ENCODE measurements around the gene NCLN. TPM values are rescaled to one million over a fixed set of nuclear protein-coding genes. Genes with fewer than 3 reads are reported as not detected.

NCLN gene
- total RNA-seq, 4 donors from 2014 or later = 18.2 to 54.4 (median 43.1) TPM

DNA sequence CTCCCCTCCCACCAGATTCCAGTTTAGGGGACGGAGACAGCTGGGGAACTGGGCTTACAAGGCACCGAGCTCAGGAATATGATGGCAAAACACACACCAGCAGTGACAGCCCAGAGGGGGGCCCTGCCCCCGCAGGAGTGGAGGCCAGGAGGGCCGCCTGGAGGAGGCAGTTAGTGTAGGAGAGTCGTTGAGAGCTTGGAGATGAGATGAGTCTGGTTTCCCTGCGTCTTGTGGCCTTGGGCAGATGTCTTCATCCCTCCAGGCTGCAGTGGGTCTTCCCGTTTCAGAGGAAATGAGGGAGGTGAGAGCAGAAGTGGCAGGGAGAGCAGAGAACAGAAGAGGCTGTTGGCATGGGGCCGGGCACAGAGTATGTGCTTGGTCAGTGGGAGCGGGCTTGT lies 43.6 kb downstream of the NCLN start:
- Histone ChIP-seq H3K27ac (no peak overlapping the region), H3K4me3 (no peak overlapping the region), H3K4me1 (no peaks in the 10 kb centered on the region), H3K9me3 (no peaks in the 10 kb centered on the region), H3K36me3 (no peaks in the 10 kb centered on the region), H3K27me3 (peaks cover 36 to 45% (median 39%) of the 10 kb centered on the region in 3 donors)
- TF ChIP-seq CTCF (IDR thresholded peaks at IDR 0.05 in 4 of 5, conservative IDR thresholded peaks at IDR 0.05 in 1 of 5) = no peak
- TF ChIP-seq POLR2A (IDR thresholded peaks at IDR 0.05) = no peak
- DNase-seq = no peak
- no peak for ATAC-seq
- in situ Hi-C loops (cut with MboI; ENCODE audit: low sequenced_read_pairs in 4 of 4) = no loop called here
- intact Hi-C loops (cut with DNase I; ENCODE audit: low total_unique reads) = no loop called here

GRCh38 chr19:3229888-3230496 lies 44.3 kb downstream of the NCLN start:
- H3K27me3 ChIP-seq = peaks cover 35 to 41% (median 36%) of the 10 kb centered on the region in 3 donors
- in situ Hi-C loops (cut with MboI; ENCODE audit: low sequenced_read_pairs in 4 of 4) = no loop called here

GRCh38 chr19:3231288-3231687 lies 45.6 kb downstream of the NCLN start:
- in situ Hi-C loops (cut with MboI; ENCODE audit: low sequenced_read_pairs in 4 of 4) = no loop called here
- DNase-seq = no peak

More at GRCh38 chr19:3229888-3230496, 44.3 kb downstream of the NCLN start:
- Histone ChIP-seq H3K36me3 (no peaks in the 10 kb centered on the region), H3K4me1 (no peaks in the 10 kb centered on the region), H3K27ac (no peak overlapping the region), H3K9me3 (no peaks in the 10 kb centered on the region), H3K4me3 (no peak overlapping the region)
- DNase-seq (no peak), ATAC-seq (no peak)
- TF ChIP-seq POLR2A (IDR thresholded peaks at IDR 0.05) = no peak
- TF ChIP-seq CTCF (IDR thresholded peaks at IDR 0.05 in 4 of 5, conservative IDR thresholded peaks at IDR 0.05 in 1 of 5) = no peak
- intact Hi-C loops (cut with DNase I; ENCODE audit: low total_unique reads) = no loop called here

DNA sequence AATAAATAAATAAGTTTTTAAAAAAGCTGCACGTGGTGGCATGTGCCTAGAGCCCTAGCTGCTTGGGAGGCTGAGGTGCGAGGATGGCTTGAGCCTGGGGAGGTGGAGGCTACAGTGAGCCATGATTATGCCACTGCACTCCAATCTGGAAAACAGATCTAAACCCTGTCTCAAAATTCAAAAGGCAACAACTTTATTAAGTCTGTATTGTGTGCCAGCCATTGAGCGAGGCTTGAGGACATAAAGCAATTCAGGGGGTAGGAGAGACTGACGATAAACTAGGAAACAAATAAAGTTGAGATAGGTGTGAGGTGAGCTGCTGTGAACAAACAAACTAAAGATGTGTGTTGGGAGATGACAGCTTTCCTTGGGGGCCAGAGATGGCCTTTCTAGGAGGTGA lies 47.4 kb downstream of the NCLN start:
- Histone ChIP-seq H3K36me3 (no peaks in the 10 kb centered on the region), H3K4me3 (no peak overlapping the region), H3K27ac (no peak overlapping the region), H3K9me3 (no peaks in the 10 kb centered on the region), H3K27me3 (peaks cover 7 to 17% (median 16%) of the 10 kb centered on the region in 3 donors), H3K4me1 (no peaks in the 10 kb centered on the region)
- TF ChIP-seq POLR2A (IDR thresholded peaks at IDR 0.05) (no peak), CTCF (IDR thresholded peaks at IDR 0.05 in 4 of 5, conservative IDR thresholded peaks at IDR 0.05 in 1 of 5) (no peak)
- intact Hi-C loops (cut with DNase I; ENCODE audit: low total_unique reads) (no loop called here), in situ Hi-C loops (cut with MboI; ENCODE audit: low sequenced_read_pairs in 4 of 4) (no loop called here)
- ATAC-seq (no peak), DNase-seq (no peak)

More at GRCh38 chr19:3231288-3231687, 45.6 kb downstream of the NCLN start:
- no peak for ATAC-seq
- H3K4me1 ChIP-seq = no peaks in the 10 kb centered on the region
- intact Hi-C loops (cut with DNase I; ENCODE audit: low total_unique reads) = no loop called here
- H3K9me3 ChIP-seq = no peaks in the 10 kb centered on the region
- no peaks in the 10 kb centered on the region for H3K36me3 ChIP-seq
- TF ChIP-seq CTCF (IDR thresholded peaks at IDR 0.05 in 4 of 5, conservative IDR thresholded peaks at IDR 0.05 in 1 of 5) (no peak), POLR2A (IDR thresholded peaks at IDR 0.05) (no peak)
- H3K4me3 ChIP-seq = no peak overlapping the region
- no peak overlapping the region for H3K27ac ChIP-seq
- peaks cover 22 to 31% (median 30%) of the 10 kb centered on the region in 3 donors for H3K27me3 ChIP-seq

GRCh38 chr19:3233831-3234230 lies 48.1 kb downstream of the NCLN start:
- no peak for DNase-seq
- ATAC-seq = no peak
- Histone ChIP-seq H3K4me3 (no peak overlapping the region), H3K9me3 (no peaks in the 10 kb centered on the region), H3K4me1 (no peaks in the 10 kb centered on the region), H3K36me3 (no peaks in the 10 kb centered on the region), H3K27ac (no peak overlapping the region), H3K27me3 (peaks cover 0 to 13% (median 10%) of the 10 kb centered on the region in 3 donors)
- no peak for TF ChIP-seq CTCF (IDR thresholded peaks at IDR 0.05 in 4 of 5, conservative IDR thresholded peaks at IDR 0.05 in 1 of 5)
- TF ChIP-seq POLR2A (IDR thresholded peaks at IDR 0.05) = no peak
- intact Hi-C loops (cut with DNase I; ENCODE audit: low total_unique reads) = no loop called here
- in situ Hi-C loops (cut with MboI; ENCODE audit: low sequenced_read_pairs in 4 of 4) = no loop called here
